Heart right ventricle (tissue), 16 donors: ENCODE data around the gene GALNT14. TPM values are rescaled to one million over a fixed set of nuclear protein-coding genes. Genes with fewer than 3 reads are reported as not detected.

Experiments used
- ATAC-seq, 8 donors: fragments of 200-7000 bp; cut with Tn5 transposase; one replicate each; pipeline ENCODE4 v1.9.1; 2020; ENCODE audit warnings: mild to moderate bottlenecking in 8 of 8, moderate library complexity in 8 of 8, moderate number of reproducible peaks in 1 of 8
- DNase-seq, 2 donors: peaks; one replicate each; pipeline ENCODE4 v3.0.0-alpha.2; 2020
- H3K27ac ChIP-seq, 10 donors: fragments of 200-600 bp; sonication (generic) in 2 of 10; one replicate each; pipeline versions ENCODE4 v1.5.0 to v1.8.0; 2020 to 2022; ENCODE audit warnings: mild to moderate bottlenecking in 3 of 10
- H3K27me3 ChIP-seq, 7 donors: fragments of 200-600 bp; one replicate each; pipeline ENCODE4 v1.8.0; 2021 to 2022; ENCODE audit warnings: mild to moderate bottlenecking in 2 of 7
- H3K36me3 ChIP-seq, 9 donors: fragments of 200-600 bp; sonication (generic) in 1 of 9; one replicate each; pipeline versions ENCODE4 v1.5.0 to v1.8.0; 2020 to 2022; ENCODE audit warnings: mild to moderate bottlenecking in 2 of 9
- H3K4me1 ChIP-seq, 9 donors: fragments of 200-600 bp; sonication (generic) in 1 of 9; one replicate each; pipeline versions ENCODE4 v1.5.0 to v1.8.0; 2020 to 2022; ENCODE audit warnings: mild to moderate bottlenecking in 4 of 9
- H3K4me3 ChIP-seq, 10 donors: fragments of 200-600 bp; sonication (generic) in 2 of 10; one replicate each; pipeline versions ENCODE4 v1.5.0 to v1.8.0; 2020 to 2022; ENCODE audit warnings: mild to moderate bottlenecking in 7 of 10, moderate library complexity in 2 of 10
- H3K9me3 ChIP-seq, 11 donors: fragments of 200-600 bp in 10 of 11; sonication (generic) in 2 of 11; one replicate each; pipeline versions ENCODE4 v1.5.0 to v1.8.0; 2013 to 2022; ENCODE audit warnings: mild to moderate bottlenecking in 2 of 11, control low read depth in 1 of 11, moderate library complexity in 1 of 11
- WGBS, 2 donors: extraction: QIAGEN DNeasy Blood & Tissue Kit; methylation state at CpG; one replicate each; pipeline ENCODE4 v1.1.7; 2013; ENCODE audit warnings: inconsistent platforms in 1 of 2; 5-methylcytosine and 5-hydroxymethylcytosine counted together
- intact Hi-C, 10 donors: fragments of 100-400 bp; cut with DNase I; formaldehyde crosslinking; loops; one replicate each; pipeline versions ENCODE4 v1.11.1 to v1.14.2; 2022
- polyA plus RNA-seq, 2 donors: library from polyadenylated mRNA; stranded (reverse); fragments of 200-250 nt; gene quantifications; one replicate each; pipeline ENCODE4 v1.2.3, GENCODE V29; 2013
- total RNA-seq, 10 donors: library from RNA; stranded (reverse); fragmentation: NEBNext Ultra II Directional in 3 of 10; extraction: Animal tissue kit (Norgen Biotek cat#: 25700) in 3 of 10; gene quantifications; one replicate each; pipeline versions ENCODE4 v1.2.1 to v1.2.4, GENCODE V29; 2021 to 2023
- TF ChIP-seq, protein P1 (sequence below), 9 donors: fragments of 200-600 bp; sonication (generic) in 2 of 9; IDR thresholded peaks; one replicate each; pipeline versions ENCODE4 v1.5.0 to v1.8.0; 2021 to 2022; ENCODE audit warnings: antibody characterized with exemption in 9 of 9, mild to moderate bottlenecking in 5 of 9, moderate library complexity in 1 of 9
- donor health status: Arrhythmogenic right ventricular cardiomyopathy.
- donor health status: ischemic (EF 13 %, LVEDD 7.1; RV severe dilation, severe dysfunction).
- donor health status: healthy with polysubstance abuse.
- donor health status: DM: no; HTN: yes; CAD: no.
- donor health status: DM: no; HTN: no; CAD: no.
- donor health status: ischemic (EF 25% LVEDD 6.9; RV normal size, moderate dysfunction).
- donor health status: ischemic (EF 25% LVEDD 5.7; RV mildly dilated, moderate dysfunction).
- donor health status: healthy.
- donor health status: DM: yes; HTN: yes; CAD: no.
- donor health status: Ischemic cardiomyopathy.
- donor health status: ischemic (EF 35%, LVEDD 5.7; RV mildly dilated, moderate dysfunction).
- donor health status: nonischemic (EF 11% LVEDD 7.7; RV severe dilation, severe dysfunction).
- donor health status: DM: yes; HTN: yes; CAD: no.
- donor health status: PGD.
- donor health status: ischemic (EF 29% LVEDD 5.4; RV normal size, mild dysfunction).
- donor health status: nonischemic (EF 23%, LVEDD 6.1; RV moderate dilation, normal function).

Gene GALNT14
- total and polyA plus RNA-seq, 12 donors, result 0.17 to 1.4 (median 0.63) TPM; not detected in 2

DNA sequence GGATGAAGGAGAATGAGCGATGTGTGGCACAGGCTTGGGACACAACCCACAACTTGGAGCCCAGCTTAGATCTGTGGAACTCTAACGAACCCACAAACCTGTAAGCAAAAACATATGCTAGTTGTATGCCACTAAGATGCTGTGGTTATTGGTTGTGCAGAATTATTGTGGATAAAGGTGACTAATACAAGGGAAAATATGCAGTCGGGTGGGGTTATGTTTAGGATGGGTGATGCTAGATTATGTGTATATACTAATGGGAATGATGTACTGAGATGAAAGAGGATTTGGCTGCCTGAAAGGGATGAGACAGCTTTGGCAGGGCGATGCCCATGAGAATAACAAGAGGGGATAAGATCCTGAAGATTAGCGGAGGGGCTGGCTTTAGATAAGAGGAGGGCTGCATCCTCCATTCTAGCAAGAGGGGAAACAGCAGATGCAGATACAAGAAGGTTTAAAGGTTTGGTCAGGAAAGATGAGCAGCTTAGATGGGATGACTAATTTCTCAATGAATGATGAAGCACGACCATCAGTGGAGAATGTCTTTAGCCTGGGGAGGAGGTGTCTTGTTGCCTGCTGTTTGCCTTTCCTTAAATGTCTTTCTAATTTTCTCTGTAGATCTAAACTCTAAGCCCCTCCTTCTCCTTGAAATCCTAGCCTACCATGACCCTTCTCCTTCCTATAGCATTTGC lies 49.6 kb downstream of the GALNT14 start:
- H3K27ac ChIP-seq, result no peak overlapping the region
- no peaks in the 10 kb centered on the region for H3K36me3 ChIP-seq
- ATAC-seq, result no peak
- WGBS, 2 donors, result 68 to 76% methylated on average over 6 of the region's 6 CpGs
- TF ChIP-seq, protein P1, sequence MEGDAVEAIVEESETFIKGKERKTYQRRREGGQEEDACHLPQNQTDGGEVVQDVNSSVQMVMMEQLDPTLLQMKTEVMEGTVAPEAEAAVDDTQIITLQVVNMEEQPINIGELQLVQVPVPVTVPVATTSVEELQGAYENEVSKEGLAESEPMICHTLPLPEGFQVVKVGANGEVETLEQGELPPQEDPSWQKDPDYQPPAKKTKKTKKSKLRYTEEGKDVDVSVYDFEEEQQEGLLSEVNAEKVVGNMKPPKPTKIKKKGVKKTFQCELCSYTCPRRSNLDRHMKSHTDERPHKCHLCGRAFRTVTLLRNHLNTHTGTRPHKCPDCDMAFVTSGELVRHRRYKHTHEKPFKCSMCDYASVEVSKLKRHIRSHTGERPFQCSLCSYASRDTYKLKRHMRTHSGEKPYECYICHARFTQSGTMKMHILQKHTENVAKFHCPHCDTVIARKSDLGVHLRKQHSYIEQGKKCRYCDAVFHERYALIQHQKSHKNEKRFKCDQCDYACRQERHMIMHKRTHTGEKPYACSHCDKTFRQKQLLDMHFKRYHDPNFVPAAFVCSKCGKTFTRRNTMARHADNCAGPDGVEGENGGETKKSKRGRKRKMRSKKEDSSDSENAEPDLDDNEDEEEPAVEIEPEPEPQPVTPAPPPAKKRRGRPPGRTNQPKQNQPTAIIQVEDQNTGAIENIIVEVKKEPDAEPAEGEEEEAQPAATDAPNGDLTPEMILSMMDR (IDR thresholded peaks at IDR 0.05), result no peak
- intact Hi-C loops, result no loop called here
- no peak overlapping the region for H3K4me3 ChIP-seq
- H3K27me3 ChIP-seq, result peaks cover 0 to 9% (median 0%) of the 10 kb centered on the region in 7 donors
- no peaks in the 10 kb centered on the region for H3K4me1 ChIP-seq
- DNase-seq, result no peak
- H3K9me3 ChIP-seq, result no peaks in the 10 kb centered on the region

DNA sequence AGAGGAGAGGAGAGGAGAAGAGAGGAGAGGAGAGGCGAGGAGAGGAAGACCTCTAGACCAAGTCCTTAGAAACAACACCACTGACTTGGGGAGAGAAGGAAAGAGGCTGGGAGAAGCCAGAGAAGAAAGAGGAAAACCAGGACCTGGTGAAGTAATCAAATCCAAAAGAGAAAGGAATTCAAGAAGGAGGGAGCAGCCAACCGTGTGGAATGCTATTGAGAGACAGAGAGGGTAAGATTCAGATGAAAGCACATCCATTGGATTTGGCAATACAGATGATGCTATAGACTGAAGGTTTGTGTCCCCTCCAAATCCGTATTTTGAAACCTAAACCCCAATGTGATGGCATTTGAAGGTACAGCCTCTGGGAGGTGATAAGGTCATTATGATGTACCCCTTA lies 50.7 kb downstream of the GALNT14 start:
- ATAC-seq, result no peak
- Histone ChIP-seq H3K27ac (no peak overlapping the region), H3K36me3 (no peaks in the 10 kb centered on the region), H3K9me3 (no peaks in the 10 kb centered on the region), H3K27me3 (peaks cover 0 to 9% (median 0%) of the 10 kb centered on the region in 7 donors), H3K4me3 (no peak overlapping the region), H3K4me1 (no peaks in the 10 kb centered on the region)
- WGBS, 2 donors, result 65 to 73% methylated on average over 3 of the region's 3 CpGs
- intact Hi-C loops, result no loop called here
- no peak for DNase-seq
- TF ChIP-seq, protein P1 (IDR thresholded peaks at IDR 0.05), result no peak

DNA sequence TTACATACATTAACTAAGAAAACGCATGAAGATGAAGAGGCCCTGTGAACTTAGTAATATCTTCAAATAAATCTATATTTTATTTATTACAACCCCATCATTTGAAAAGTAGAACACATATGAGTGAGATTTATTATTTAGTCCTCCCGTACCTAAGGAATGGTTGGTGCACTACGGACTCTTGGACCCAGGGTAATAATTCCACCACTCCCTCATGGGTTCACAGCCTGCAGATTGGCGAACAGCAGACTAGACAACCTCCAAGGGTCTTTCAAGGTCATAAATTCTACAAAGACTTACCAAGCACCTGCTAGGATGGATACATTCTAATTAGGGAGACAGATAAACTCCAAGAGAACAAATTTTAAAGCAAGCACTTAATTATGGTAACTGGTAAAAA lies 51.6 kb downstream of the GALNT14 start:
- ATAC-seq, result no peak
- Histone ChIP-seq H3K4me1 (peaks cover 0 to 8% (median 0%) of the 10 kb centered on the region in 9 donors), H3K36me3 (no peaks in the 10 kb centered on the region), H3K4me3 (no peak overlapping the region), H3K9me3 (no peaks in the 10 kb centered on the region), H3K27ac (no peak overlapping the region), H3K27me3 (peaks cover 0 to 9% (median 0%) of the 10 kb centered on the region in 7 donors)
- no peak for DNase-seq
- intact Hi-C loops, result no loop called here
- 88 to 91% methylated on average over 4 of the region's 4 CpGs for WGBS, 2 donors
- TF ChIP-seq, protein P1 (IDR thresholded peaks at IDR 0.05), result no peak

DNA sequence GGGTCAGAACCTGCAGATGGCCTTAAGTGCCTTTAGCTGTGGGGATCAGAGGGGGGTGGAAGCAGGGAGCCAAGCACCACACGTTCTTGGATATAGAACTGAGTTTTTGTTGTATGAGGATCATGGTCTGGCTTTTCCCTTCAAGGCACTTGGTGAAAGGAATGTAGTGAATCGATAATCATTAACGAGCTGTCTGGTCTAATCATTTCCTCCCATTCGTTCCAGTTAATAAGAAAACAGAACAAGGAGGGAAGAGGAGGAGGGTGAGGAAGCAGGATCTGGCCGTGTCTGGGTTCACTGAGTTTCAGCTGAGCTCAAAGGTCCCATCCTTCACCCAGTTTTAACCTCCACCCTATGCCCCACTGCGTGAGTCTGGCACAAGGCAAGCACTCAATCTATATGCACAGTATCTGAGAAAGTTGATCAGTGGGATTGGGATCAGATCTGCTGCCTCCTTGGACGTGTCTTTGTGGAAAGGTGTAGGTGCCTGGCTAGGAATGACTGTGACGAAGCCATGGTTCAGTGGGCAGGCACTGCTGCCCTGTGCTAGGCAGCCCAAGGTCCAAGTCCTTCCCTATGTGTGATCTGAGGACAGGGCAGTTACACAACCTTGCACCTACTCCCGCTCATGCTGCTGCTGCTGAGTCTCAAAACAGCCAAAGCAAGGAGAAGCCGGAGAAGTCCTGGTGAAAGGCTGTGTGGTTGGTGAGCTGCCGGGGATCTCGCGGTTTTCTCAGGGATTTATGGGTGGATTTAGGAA lies 54.8 kb downstream of the GALNT14 start:
- Histone ChIP-seq H3K27me3 (peaks cover 0 to 9% (median 0%) of the 10 kb centered on the region in 7 donors), H3K4me3 (no peak overlapping the region), H3K27ac (no peak overlapping the region), H3K36me3 (no peaks in the 10 kb centered on the region), H3K4me1 (peaks cover 0 to 12% (median 0%) of the 10 kb centered on the region in 9 donors), H3K9me3 (no peaks in the 10 kb centered on the region)
- TF ChIP-seq, protein P1 (IDR thresholded peaks at IDR 0.05), result no peak
- intact Hi-C loops, result no loop called here
- WGBS, 2 donors, result 68 to 73% methylated on average over 13 of the region's 13 CpGs
- DNase-seq (no peak), ATAC-seq (no peak)
